Epithelial cell of proximal tubule (primary cell): ENCODE data around the gene FRMD3. TPM values are rescaled to one million over a fixed set of nuclear protein-coding genes. Genes with fewer than 3 reads are reported as not detected.

Experiments
- DNase-seq: peaks from one replicate; pipeline ENCODE4 v3.0.0-alpha.2; 2011; ENCODE audit warnings: low read depth
- H3K4me3 ChIP-seq: 2 replicates; pipeline ENCODE4 v1.5.1; 2011; ENCODE audit warnings: low read depth, mild to moderate bottlenecking, low read length
- CTCF ChIP-seq: conservative IDR thresholded peaks from 2 replicates; pipeline ENCODE4 v1.5.1; 2012; ENCODE audit warnings: low read depth, mild to moderate bottlenecking, low read length
- total RNA-seq: library from RNA; depleted of rRNA; stranded (reverse); fragments of >200 nt; gene quantifications from 2 replicates; pipeline ENCODE4 v1.2.3, GENCODE V29; 2015

The FRMD3 gene
- total RNA-seq, 1 donor from 2014 or later: 2.4 TPM

- no peak overlapping the region for H3K4me3 ChIP-seq
- no peak for DNase-seq
Observed at GRCh38 chr9:83511051-83511450, 27.1 kb downstream of the FRMD3 start.

GRCh38 chr9:83509402-83509801 is 28.8 kb downstream of the FRMD3 start:
- no peak for TF ChIP-seq CTCF
- H3K4me3 ChIP-seq: no peak overlapping the region
- DNase-seq: no peak

More at GRCh38 chr9:83511051-83511450, 27.1 kb downstream of the FRMD3 start:
- TF ChIP-seq CTCF: no peak

GRCh38 chr9:83508067-83508466 is 30.1 kb downstream of the FRMD3 start:
- TF ChIP-seq CTCF: no peak
- no peak for DNase-seq
- no peak overlapping the region for H3K4me3 ChIP-seq

- no peak for TF ChIP-seq CTCF
- DNase-seq: no peak
Observed at GRCh38 chr9:83505282-83505681, 32.9 kb downstream of the FRMD3 start.

GRCh38 chr9:83503866-83504265 is 34.3 kb downstream of the FRMD3 start:
- TF ChIP-seq CTCF: no peak
- no peak for DNase-seq

More at GRCh38 chr9:83505282-83505681, 32.9 kb downstream of the FRMD3 start:
- H3K4me3 ChIP-seq: no peak overlapping the region

GRCh38 chr9:83501565-83501964 is 36.6 kb downstream of the FRMD3 start:
- DNase-seq: no peak
- H3K4me3 ChIP-seq: no peak overlapping the region
- no peak for TF ChIP-seq CTCF

More at GRCh38 chr9:83503866-83504265, 34.3 kb downstream of the FRMD3 start:
- no peak overlapping the region for H3K4me3 ChIP-seq

GRCh38 chr9:83497441-83497840 is 40.8 kb downstream of the FRMD3 start:
- TF ChIP-seq CTCF: no peak
- no peak for DNase-seq
- no peak overlapping the region for H3K4me3 ChIP-seq
